Activated CD4-positive, alpha-beta T cell treated with anti-CD3 and anti-CD28 coated beads, Interleukin-2, amount 10 ng/mL, durations not matched to agents 7 days and 5 days (primary cell): ENCODE results near the gene ZNF407. TPM values are rescaled to one million over a fixed set of nuclear protein-coding genes. Genes with fewer than 3 reads are reported as not detected.
"Not testable (repeated sequence)": the region's sequence is repeated elsewhere in the genome, so short reads cannot be mapped to it uniquely, and the experiment has no call there.

Experiments used
- CTCF ChIA-PET: fragments of 350-600 bp; sonication (Branson Sonifier 250); formaldehyde crosslinking; loops from one replicate; lab custom pipeline; 2021; ENCODE audit warnings: antibody characterized with exemption; lab: Charles Lee
- POLR2A ChIA-PET: fragments of 350-600 bp; sonication (Branson Sonifier 250); formaldehyde crosslinking; loops from one replicate; lab custom pipeline; 2021; ENCODE audit warnings: antibody characterized with exemption; lab: Charles Lee
- DNase-seq: peaks from one replicate; pipeline ENCODE4 v3.0.0-alpha.2; 2020
- H3K27ac Mint-ChIP-seq: one replicate; pipeline ENCODE4 v1.8.0; 2021; ENCODE audit warnings: mild to moderate bottlenecking, moderate library complexity, mixed read lengths
- H3K27me3 Mint-ChIP-seq: one replicate; pipeline ENCODE4 v1.8.0; 2021; ENCODE audit warnings: mixed read lengths
- H3K36me3 Mint-ChIP-seq: one replicate; pipeline ENCODE4 v1.8.0; 2021; ENCODE audit warnings: low read depth, mixed read lengths
- H3K4me1 Mint-ChIP-seq: one replicate; pipeline ENCODE4 v1.8.0; 2021; ENCODE audit warnings: mixed read lengths
- H3K4me3 Mint-ChIP-seq: one replicate; pipeline ENCODE4 v1.8.0; 2021; ENCODE audit warnings: mild to moderate bottlenecking, moderate library complexity, mixed read lengths
- H3K9me3 Mint-ChIP-seq: one replicate; pipeline ENCODE4 v1.8.0; 2021; ENCODE audit warnings: mixed read lengths
- total RNA-seq, 2 experiments: library from RNA; stranded (reverse); gene quantifications; one replicate each; pipeline ENCODE4 v1.2.3, GENCODE V29; 2021

Gene ZNF407
- total RNA-seq, 2 experiments from 2014 or later, result 19.3 TPM

DNA sequence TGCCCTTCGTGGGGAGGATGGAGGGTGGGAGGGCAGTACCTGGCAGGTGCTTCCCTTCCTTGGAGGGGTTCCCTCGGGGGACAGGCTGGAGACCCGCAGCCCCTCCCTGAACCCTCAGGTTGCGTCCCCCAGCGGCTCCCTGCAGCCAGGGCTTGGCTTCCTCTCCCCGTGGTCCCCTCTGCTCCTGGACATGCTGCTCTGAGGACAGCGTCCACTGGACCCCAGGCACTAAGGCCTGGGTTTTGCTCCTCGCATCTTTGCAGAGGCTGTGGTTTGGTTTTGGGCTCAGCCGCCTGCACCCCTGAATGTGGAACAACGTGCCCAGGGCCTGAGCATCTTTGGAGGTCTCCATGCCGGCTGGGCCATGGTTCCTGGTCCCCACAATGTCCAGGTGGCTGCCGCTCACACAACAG lies 477.8 kb downstream of the ZNF407 start:
- ChIA-PET CTCF (no interaction called here), POLR2A (no interaction called here)
- no peak overlapping the region for H3K4me3 Mint-ChIP-seq
- DNase-seq, result no peak
- peaks cover 29% of the 10 kb centered on the region for H3K36me3 Mint-ChIP-seq
- H3K27ac Mint-ChIP-seq, result no peak overlapping the region
- H3K9me3 Mint-ChIP-seq, result peaks cover 26% of the 10 kb centered on the region
- H3K4me1 Mint-ChIP-seq, result peaks cover 19% of the 10 kb centered on the region
- H3K27me3 Mint-ChIP-seq, result no peaks in the 10 kb centered on the region

DNA sequence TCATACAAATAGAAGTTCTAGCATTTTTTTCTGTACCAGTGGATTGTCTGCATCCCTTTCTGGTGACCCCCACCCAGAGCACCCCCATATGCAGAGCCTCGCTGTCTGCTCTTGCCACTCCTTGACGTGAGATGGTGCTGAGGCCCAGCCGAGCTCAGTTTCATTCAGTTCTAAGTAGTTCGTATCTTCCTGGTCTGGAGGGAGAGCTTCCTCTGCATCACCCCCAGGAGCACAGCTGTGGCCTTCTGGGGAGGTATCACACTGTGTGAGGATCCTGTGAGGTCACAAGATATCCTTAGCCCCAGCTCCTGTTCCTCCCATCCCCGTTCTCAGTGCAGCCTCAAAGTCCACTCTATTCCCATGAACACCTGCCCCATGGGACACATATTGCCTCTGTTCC lies 478.6 kb downstream of the ZNF407 start:
- ChIA-PET POLR2A (no interaction called here), CTCF (no interaction called here)
- Mint-ChIP-seq H3K4me1 (peaks cover 10% of the 10 kb centered on the region), H3K9me3 (peaks cover 26% of the 10 kb centered on the region), H3K36me3 (peaks cover 29% of the 10 kb centered on the region), H3K4me3 (no peak overlapping the region), H3K27ac (no peak overlapping the region), H3K27me3 (no peaks in the 10 kb centered on the region)
- DNase-seq, result no peak

DNA sequence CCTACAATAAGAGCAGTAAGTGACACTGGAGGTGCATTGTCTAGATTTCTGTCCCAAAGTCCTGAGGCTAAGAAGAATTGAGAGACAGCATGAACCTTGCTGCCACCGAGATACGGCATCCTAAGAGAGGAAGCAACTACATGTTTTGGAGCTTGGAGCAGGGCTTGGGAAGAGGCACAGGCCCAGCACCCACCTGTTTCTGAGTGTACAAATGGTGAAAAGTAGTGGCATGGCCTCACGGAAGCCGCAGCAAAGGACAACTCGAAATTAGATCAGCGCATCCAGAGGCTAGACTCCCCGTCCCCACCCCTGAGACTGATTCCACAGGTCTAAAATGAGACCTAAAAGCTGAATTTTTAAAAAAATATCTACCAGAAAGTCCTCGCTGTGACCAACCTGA lies 483.8 kb downstream of the ZNF407 start:
- Mint-ChIP-seq H3K9me3 (peaks cover 14% of the 10 kb centered on the region), H3K36me3 (peaks cover under 1% of the 10 kb centered on the region), H3K27me3 (no peaks in the 10 kb centered on the region), H3K4me1 (no peaks in the 10 kb centered on the region), H3K27ac (no peak overlapping the region), H3K4me3 (no peak overlapping the region)
- POLR2A ChIA-PET, result no interaction called here
- CTCF ChIA-PET, result no interaction called here
- no peak for DNase-seq

DNA sequence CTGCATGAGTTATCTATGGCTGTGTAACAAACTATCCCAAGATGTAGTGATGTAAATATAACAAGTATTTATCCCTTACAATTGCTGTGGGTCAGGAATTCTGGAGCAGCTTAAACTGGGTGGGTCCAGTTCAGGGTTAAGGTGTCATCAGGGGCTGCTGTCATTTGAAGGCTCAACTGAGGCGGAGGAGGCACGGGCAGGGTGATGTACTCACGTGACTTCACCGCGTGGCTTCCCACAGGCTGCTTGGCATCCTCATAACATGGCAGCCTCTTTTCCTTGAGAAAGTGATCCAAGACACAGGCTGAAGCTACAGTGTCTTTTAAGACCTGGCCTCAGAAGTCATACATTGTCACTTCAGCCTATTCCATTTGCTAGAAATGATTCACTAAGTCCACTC lies 485.5 kb downstream of the ZNF407 start:
- no peak overlapping the region for H3K4me3 Mint-ChIP-seq
- CTCF ChIA-PET, result no interaction called here
- no peaks in the 10 kb centered on the region for H3K36me3 Mint-ChIP-seq
- no peak overlapping the region for H3K27ac Mint-ChIP-seq
- no peaks in the 10 kb centered on the region for H3K4me1 Mint-ChIP-seq
- H3K27me3 Mint-ChIP-seq, result no peaks in the 10 kb centered on the region
- POLR2A ChIA-PET, result no interaction called here
- no peak for DNase-seq
- H3K9me3 Mint-ChIP-seq, result peaks cover 9% of the 10 kb centered on the region

DNA sequence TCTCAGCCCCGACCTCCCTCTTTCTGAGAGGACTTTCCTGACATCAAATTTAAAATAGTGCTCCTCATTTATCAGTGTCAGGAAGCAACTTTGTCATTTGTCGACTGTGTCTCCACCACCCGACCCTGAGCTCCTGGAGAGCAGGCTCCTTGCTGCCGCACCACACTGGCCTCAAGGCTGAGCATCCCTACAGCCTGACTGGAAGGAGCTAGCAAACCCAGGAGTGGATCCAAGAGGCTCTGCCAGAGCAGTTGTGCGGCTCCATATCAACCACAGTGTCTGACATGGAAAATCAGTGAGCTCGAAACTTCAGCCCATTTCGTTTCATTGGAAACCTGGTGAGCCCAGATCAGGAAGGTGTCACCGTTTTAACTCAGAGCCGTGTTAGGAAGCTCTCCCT lies 486.1 kb downstream of the ZNF407 start:
- ChIA-PET POLR2A (no interaction called here), CTCF (interaction anchor here (0.6 kb wide), 1 partner anchor 210 kb away, joined by 3 read pairs; no protein-coding TSS in a partner anchor)
- DNase-seq, result no peak
- Mint-ChIP-seq H3K27ac (no peak overlapping the region), H3K9me3 (peaks cover 7% of the 10 kb centered on the region), H3K4me1 (no peaks in the 10 kb centered on the region), H3K4me3 (no peak overlapping the region), H3K27me3 (no peaks in the 10 kb centered on the region), H3K36me3 (no peaks in the 10 kb centered on the region)

DNA sequence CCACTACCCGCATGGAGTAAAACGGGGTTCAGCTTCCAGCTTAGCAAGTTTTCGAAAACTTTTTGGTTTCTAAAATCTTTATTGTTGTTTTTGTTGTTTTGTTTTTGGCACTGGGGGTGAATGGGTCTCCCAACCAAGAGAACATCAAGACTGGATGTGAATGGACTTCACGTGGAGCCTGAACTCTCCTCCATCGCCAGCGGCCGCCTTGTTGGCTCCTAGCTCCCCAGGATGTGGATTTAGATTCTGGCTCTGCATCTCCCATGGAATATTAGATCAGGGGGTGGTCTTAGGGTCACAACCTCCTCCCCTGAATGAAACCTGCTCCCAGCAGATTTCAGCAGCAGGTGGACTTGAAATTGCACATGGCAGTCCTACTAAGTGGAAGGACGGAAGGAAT lies 488.0 kb downstream of the ZNF407 start:
- H3K36me3 Mint-ChIP-seq, H3K27ac Mint-ChIP-seq, CTCF ChIA-PET, H3K4me3 Mint-ChIP-seq, H3K9me3 Mint-ChIP-seq, H3K4me1 Mint-ChIP-seq, POLR2A ChIA-PET, H3K27me3 Mint-ChIP-seq, DNase-seq: not testable (repeated sequence)

DNA sequence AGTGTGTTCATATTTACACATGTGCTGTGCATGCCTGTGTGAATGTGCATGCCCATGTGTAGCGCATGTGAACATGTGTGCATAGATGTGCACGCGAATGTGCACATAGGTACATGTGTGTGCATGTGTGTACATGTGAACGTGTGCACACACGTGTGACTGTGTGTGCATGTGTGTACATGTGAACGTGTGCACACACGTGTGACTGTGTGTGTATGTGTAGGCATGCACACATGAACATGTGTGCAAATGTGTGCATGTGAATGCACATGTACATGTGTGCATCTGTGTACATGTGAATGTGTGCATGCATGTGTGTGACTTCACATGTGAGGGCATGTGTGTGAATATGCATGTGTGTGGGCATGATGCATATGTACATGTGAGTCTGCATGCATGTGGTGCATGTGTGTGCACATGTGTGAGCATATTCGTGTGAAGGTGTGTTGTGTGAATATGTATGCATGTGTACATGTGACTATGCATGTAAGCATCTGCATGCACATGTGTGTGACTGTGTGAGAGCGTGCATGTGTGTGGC lies 488.9 kb downstream of the ZNF407 start:
- Mint-ChIP-seq H3K36me3 (no peaks in the 10 kb centered on the region), H3K4me1 (no peaks in the 10 kb centered on the region), H3K9me3 (peaks cover 3% of the 10 kb centered on the region), H3K27ac (no peak overlapping the region), H3K4me3 (no peak overlapping the region), H3K27me3 (no peaks in the 10 kb centered on the region)
- POLR2A ChIA-PET, result no interaction called here
- CTCF ChIA-PET, result no interaction called here
- DNase-seq, result no peak

DNA sequence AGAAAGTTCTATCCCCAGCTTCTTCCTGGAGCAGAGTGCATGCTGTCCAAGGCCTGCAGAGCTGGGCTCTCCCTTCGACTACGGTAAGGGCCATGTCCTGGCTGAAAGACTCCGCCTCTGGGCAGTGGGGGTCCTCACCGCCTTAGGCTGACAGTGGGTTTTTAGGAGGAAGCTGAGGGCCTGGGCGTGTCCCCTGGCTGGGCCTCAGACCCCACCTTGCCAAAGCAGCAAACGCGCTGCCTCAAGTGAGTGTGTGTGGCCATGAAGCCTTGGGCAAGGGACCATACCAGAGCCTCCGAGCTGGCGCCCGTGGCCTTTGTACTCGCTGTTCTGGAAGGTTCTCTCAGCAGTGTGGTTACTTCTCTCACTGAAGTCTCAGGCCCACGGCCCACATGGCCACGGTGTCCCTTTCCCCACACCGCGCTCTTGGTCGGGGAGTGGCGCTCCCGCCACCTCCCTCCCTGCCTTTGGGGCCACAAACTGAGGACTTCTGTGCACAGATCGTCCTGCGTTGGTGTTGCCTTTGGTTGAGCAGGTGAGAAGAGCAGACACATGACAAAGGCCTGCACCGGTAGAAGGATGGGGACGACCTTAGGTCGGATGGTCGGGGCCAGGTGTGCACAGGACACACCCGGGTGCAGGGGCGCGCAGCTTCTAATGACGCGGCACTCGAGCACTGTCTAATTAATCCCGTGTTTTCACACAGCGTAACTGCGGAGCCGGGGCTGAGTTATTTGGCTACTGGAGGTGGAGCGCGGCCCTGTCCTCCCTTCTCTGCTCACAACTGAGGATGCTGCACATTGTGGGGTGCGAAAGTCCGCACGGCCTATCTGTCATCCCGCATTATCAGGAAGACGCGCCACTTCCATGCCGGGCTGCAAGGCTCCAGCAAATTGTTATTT lies 489.7 kb downstream of the ZNF407 start:
- no peaks in the 10 kb centered on the region for H3K4me1 Mint-ChIP-seq
- peaks cover 3% of the 10 kb centered on the region for H3K9me3 Mint-ChIP-seq
- ChIA-PET POLR2A (no interaction called here), CTCF (interaction anchor here (0.6 kb wide), 1 partner anchor 61 kb away, joined by 4 read pairs; no protein-coding TSS in a partner anchor)
- no peak for DNase-seq
- H3K27ac Mint-ChIP-seq, result no peak overlapping the region
- no peak overlapping the region for H3K4me3 Mint-ChIP-seq
- no peaks in the 10 kb centered on the region for H3K36me3 Mint-ChIP-seq
- H3K27me3 Mint-ChIP-seq, result no peaks in the 10 kb centered on the region

DNA sequence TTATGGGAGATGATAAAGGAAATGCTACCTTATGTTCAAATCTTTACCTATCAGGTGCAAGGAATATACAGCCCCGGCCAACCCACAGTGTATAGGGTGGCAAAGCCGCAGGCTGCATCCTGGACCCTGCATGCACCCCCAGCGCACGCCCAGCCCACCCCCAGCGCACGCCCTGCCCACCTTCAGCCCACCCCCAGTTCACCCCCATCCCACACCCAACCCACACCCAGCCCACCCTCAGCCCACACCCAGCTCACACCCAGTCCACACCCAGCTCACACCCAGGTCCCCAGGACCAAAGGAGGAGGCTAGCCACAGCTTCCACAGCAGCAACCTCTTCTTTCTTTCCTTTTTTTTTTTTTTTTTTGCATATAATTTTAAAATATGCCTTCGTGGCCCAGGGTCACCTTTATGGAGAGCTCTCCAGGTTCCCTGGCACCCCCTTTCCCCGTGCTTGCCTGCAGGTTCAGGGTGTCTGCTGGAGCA lies 490.4 kb downstream of the ZNF407 start:
- CTCF ChIA-PET, result interaction anchor here (0.6 kb wide), 1 partner anchor 62 kb away, joined by 4 read pairs; no protein-coding TSS in a partner anchor
- no peaks in the 10 kb centered on the region for H3K27me3 Mint-ChIP-seq
- no peak overlapping the region for H3K4me3 Mint-ChIP-seq
- H3K36me3 Mint-ChIP-seq, result no peaks in the 10 kb centered on the region
- no peak overlapping the region for H3K27ac Mint-ChIP-seq
- H3K9me3 Mint-ChIP-seq, result peaks cover 3% of the 10 kb centered on the region
- H3K4me1 Mint-ChIP-seq, result no peaks in the 10 kb centered on the region
- POLR2A ChIA-PET, result no interaction called here
- DNase-seq, result no peak

DNA sequence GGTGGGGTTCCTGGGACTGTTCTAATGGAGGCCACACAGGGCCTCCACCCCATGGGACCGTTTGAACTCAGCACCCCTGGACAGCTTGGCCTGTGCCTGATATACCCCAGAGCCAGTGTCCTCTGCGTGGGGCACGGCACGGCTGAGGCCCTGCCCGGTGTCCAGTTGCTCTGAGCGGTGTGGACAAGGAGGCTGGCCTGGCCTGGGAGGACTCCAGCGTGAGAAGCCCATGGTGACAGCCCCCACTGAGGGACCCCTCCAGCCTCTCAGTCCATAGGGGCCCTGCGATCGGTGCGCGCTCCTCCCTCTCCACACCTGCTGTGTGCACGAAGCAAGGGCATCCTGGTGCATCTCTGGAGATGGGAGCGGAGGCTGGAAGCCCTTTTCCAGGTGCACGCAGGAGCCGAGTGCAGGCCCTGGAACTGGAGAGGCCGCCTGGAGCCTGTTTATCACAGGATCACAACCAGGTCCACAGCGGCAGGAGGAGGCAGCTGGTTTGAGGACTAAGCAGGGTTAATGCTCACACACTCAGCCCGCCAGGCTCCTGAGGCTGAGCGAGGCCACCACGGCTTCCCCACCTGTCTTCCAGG lies 491.0 kb downstream of the ZNF407 start:
- CTCF ChIA-PET, result no interaction called here
- POLR2A ChIA-PET, result no interaction called here
- H3K27me3 Mint-ChIP-seq, result peaks cover 2% of the 10 kb centered on the region
- DNase-seq, result no peak
- H3K9me3 Mint-ChIP-seq, result peaks cover 3% of the 10 kb centered on the region
- no peak overlapping the region for H3K4me3 Mint-ChIP-seq
- H3K36me3 Mint-ChIP-seq, result no peaks in the 10 kb centered on the region
- no peaks in the 10 kb centered on the region for H3K4me1 Mint-ChIP-seq
- H3K27ac Mint-ChIP-seq, result no peak overlapping the region

DNA sequence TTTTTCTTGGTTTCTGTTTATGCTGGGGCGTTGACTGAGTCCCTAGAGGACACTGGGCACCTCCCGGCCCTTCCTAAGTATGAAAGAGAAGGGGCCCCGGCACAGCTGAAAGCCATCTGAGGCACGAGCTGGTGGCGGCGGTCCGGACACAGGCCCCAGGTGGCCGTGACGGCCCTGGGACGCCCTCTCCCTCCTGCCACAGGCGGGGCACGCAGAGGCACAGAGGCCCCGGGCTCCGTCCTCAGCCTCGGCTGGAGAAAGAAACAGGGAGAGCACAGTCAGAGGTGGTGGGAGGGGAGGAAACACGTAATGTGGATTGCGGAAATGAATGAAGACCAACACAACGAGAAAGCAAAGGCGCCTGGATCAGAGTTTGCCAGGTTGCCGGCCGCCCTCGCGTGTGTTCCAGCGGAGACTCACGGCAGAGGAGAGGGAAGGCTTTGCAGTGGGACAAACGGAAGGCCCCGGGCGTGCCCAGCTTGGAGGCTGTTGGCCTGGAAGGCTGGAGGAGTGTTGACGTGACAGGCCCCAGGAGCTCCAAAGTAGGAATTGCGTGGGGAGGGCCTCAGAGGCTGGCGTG lies 492.2 kb downstream of the ZNF407 start:
- no peaks in the 10 kb centered on the region for H3K4me1 Mint-ChIP-seq
- H3K36me3 Mint-ChIP-seq, result no peaks in the 10 kb centered on the region
- no peak for DNase-seq
- H3K4me3 Mint-ChIP-seq, result no peak overlapping the region
- peaks cover 3% of the 10 kb centered on the region for H3K9me3 Mint-ChIP-seq
- POLR2A ChIA-PET, result no interaction called here
- H3K27ac Mint-ChIP-seq, result peak overlapping the region; percentile 41
- H3K27me3 Mint-ChIP-seq, result peaks cover 3% of the 10 kb centered on the region
- CTCF ChIA-PET, result no interaction called here

DNA sequence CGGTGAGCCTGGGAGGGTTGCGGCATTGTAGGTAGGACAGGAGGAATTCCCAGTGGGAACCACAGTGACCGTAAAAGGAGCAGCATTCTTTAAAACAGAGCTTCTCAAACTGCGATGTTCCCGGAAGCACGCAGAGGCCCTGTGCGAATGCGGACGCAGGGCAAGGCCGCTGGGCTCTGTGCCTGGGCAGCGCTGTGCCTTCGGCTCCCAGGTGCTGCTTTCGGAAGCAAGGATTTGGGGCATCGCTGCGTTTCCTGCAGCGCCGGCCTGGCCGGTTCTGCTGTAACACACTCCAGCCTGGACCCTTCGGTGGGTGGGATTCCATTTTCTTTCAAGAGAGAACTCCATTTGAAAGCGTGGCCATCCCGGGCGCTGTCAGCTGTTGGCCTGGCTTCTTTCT lies 492.7 kb downstream of the ZNF407 start:
- Mint-ChIP-seq H3K27me3 (peaks cover 3% of the 10 kb centered on the region), H3K36me3 (no peaks in the 10 kb centered on the region), H3K4me3 (no peak overlapping the region), H3K4me1 (no peaks in the 10 kb centered on the region), H3K27ac (no peak overlapping the region), H3K9me3 (peaks cover 4% of the 10 kb centered on the region)
- DNase-seq, result no peak
- ChIA-PET CTCF (interaction anchor here (0.6 kb wide), 1 partner anchor 26 kb away, joined by 3 read pairs; no protein-coding TSS in a partner anchor), POLR2A (no interaction called here)
